Measurements from ENCODE around the gene OXA1L.
"Not testable (repeated sequence)": the region's sequence is repeated elsewhere in the genome, so short reads cannot be mapped to it uniquely, and the experiment has no call there.

OXA1L gene

GRCh38 chr14:22766457-22767322 is at the start of gene OXA1L:
Gene OXA1L (plus strand): TSS chr14:22766688. CDS start chr14:22766702, 14 bp downstream.
- DNase-seq = peak; percentile 97 to 98

- no peak for DNase-seq
These were observed 48.4 kb upstream of the OXA1L start for GRCh38 chr14:22718091-22718490.

- no peak for DNase-seq
These were observed 45.3 kb upstream of the OXA1L start for GRCh38 chr14:22721213-22721612.

- DNase-seq = no peak
These were observed 42.7 kb upstream of the OXA1L start for GRCh38 chr14:22723815-22724214.

GRCh38 chr14:22724847-22725246 is 41.6 kb upstream of the OXA1L start:
- DNase-seq = not testable (repeated sequence)

GRCh38 chr14:22725374-22725773 is 41.1 kb upstream of the OXA1L start:
- not testable (repeated sequence) for DNase-seq

- DNase-seq = no peak
These were observed 40.5 kb upstream of the OXA1L start for GRCh38 chr14:22726012-22726411.

GRCh38 chr14:22732062-22732461 is 34.4 kb upstream of the OXA1L start:
- not testable (repeated sequence) for DNase-seq

GRCh38 chr14:22733829-22734228 is 32.7 kb upstream of the OXA1L start:
- no peak for DNase-seq

GRCh38 chr14:22735096-22735495 is 31.4 kb upstream of the OXA1L start:
- DNase-seq = no peak

- DNase-seq = not testable (repeated sequence)
These were observed 30.1 kb upstream of the OXA1L start for GRCh38 chr14:22736384-22736783.

- no peak for DNase-seq
These were observed 29.4 kb upstream of the OXA1L start for GRCh38 chr14:22737052-22737451.

GRCh38 chr14:22739423-22739822 is 27.1 kb upstream of the OXA1L start:
- DNase-seq = no peak

GRCh38 chr14:22740020-22740419 is 26.5 kb upstream of the OXA1L start:
- no peak for DNase-seq

- no peak for DNase-seq
These were observed 18.7 kb upstream of the OXA1L start for GRCh38 chr14:22747769-22748168.

- DNase-seq = no peak
These were observed 18.3 kb upstream of the OXA1L start for GRCh38 chr14:22748206-22748605.

- no peak for DNase-seq
These were observed 17.8 kb upstream of the OXA1L start for GRCh38 chr14:22748631-22749068.

- DNase-seq = no peak
These were observed 14.1 kb upstream of the OXA1L start for GRCh38 chr14:22752422-22752821.

- DNase-seq = no peak
These were observed 12.9 kb upstream of the OXA1L start for GRCh38 chr14:22753586-22753985.

- not testable (repeated sequence) for DNase-seq
These were observed 8.4 kb upstream of the OXA1L start for GRCh38 chr14:22757972-22758650.

- DNase-seq = no peak
These were observed 4.8 kb upstream of the OXA1L start for GRCh38 chr14:22761734-22762133.

- no peak for DNase-seq
These were observed 2.1 kb upstream of the OXA1L start for GRCh38 chr14:22764382-22764781.

GRCh38 chr14:22767323-22767589 is 768 bp downstream of the OXA1L start:
- no peak for DNase-seq

- DNase-seq = no peak
These were observed 2.5 kb downstream of the OXA1L start for GRCh38 chr14:22768947-22769346.
